CD14-positive monocyte (primary cell): ENCODE data around the gene GUCY2F. TPM values are rescaled to one million over a fixed set of nuclear protein-coding genes. Genes with fewer than 3 reads are reported as not detected.
A peak's percentile ranks its signal among the peaks of the same experiment; 100 is the strongest.

Source experiments
- DNase-seq, 3 donors: peaks; one replicate each; pipeline ENCODE4 v3.0.0-alpha.2; 2011 to 2022
- H2AFZ ChIP-seq: 2 replicates; pipeline ENCODE4 v1.6.0; 2012; ENCODE audit warnings: mild to moderate bottlenecking, low read depth, low read length, inconsistent platforms; ENCODE audit not compliant: insufficient read depth, poor library complexity, severe bottlenecking
- H3K27ac ChIP-seq, 2 donors: 1 replicate in 1 of 2; 2 replicates in 1 of 2; pipeline ENCODE4 v1.5.1; 2012 to 2013; ENCODE audit warnings: low read length in 2 of 2, control low read depth in 1 of 2, inconsistent platforms in 1 of 2, low read depth in 1 of 2, mild to moderate bottlenecking in 1 of 2
- H3K27me3 ChIP-seq, 2 donors: one replicate each; pipeline versions ENCODE4 v1.6.0 to v1.6.1; 2011 to 2013; ENCODE audit warnings: low read length in 2 of 2; ENCODE audit not compliant: control insufficient read depth in 2 of 2, insufficient read depth in 2 of 2
- H3K36me3 ChIP-seq, 2 donors: replicated peaks in 1 of 2; 1 replicate in 1 of 2; 2 replicates in 1 of 2; pipeline versions ENCODE4 v1.5.1 to v1.6.1; 2012 to 2013; ENCODE audit warnings: low read length in 2 of 2, control low read depth in 1 of 2, inconsistent platforms in 1 of 2, mild to moderate bottlenecking in 1 of 2; ENCODE audit not compliant: insufficient read depth in 2 of 2, control insufficient read depth in 1 of 2
- H3K4me1 ChIP-seq, 2 donors: 1 replicate in 1 of 2; 2 replicates in 1 of 2; pipeline versions ENCODE4 v1.5.1 to v1.6.1; 2012 to 2013; ENCODE audit warnings: low read length in 2 of 2, control low read depth in 1 of 2, inconsistent platforms in 1 of 2, mild to moderate bottlenecking in 1 of 2, moderate library complexity in 1 of 2; ENCODE audit not compliant: insufficient read depth in 2 of 2, control insufficient read depth in 1 of 2
- H3K4me2 ChIP-seq: replicated peaks from 2 replicates; pipeline ENCODE3; 2012; ENCODE audit warnings: low read length, moderate library complexity, mild to moderate bottlenecking; ENCODE audit not compliant: poor library complexity, severe bottlenecking; ENCODE audit errors: extremely low read depth
- H3K4me3 ChIP-seq, 3 experiments: fragments of 200-600 bp in 1 of 3; sonication (generic) in 1 of 3; replicated peaks in 1 of 3; 1 replicate in 2 of 3; 2 replicates in 1 of 3; pipeline ENCODE4 v1.5.1; 2011 to 2013; ENCODE audit warnings: low read length in 3 of 3, mild to moderate bottlenecking in 3 of 3, control low read depth in 2 of 3, low read depth in 2 of 3, inconsistent platforms in 1 of 3, moderate library complexity in 1 of 3
- H3K79me2 ChIP-seq: 2 replicates; pipeline ENCODE4 v1.6.0; 2012; ENCODE audit warnings: mild to moderate bottlenecking, control low read depth, inconsistent platforms, low read length, moderate library complexity; ENCODE audit not compliant: insufficient read depth
- H3K9ac ChIP-seq: 2 replicates; pipeline ENCODE4 v1.6.0; 2017; ENCODE audit warnings: low read length, mild to moderate bottlenecking; ENCODE audit not compliant: insufficient read depth, poor library complexity, severe bottlenecking
- H3K9me3 ChIP-seq, 2 donors: replicated peaks in 1 of 2; 1 replicate in 1 of 2; 2 replicates in 1 of 2; pipeline versions ENCODE4 v1.5.1 to v1.6.1; 2012 to 2013; ENCODE audit warnings: low read length in 2 of 2, control low read depth in 1 of 2; ENCODE audit not compliant: control insufficient read depth in 1 of 2, insufficient read depth in 1 of 2
- H4K20me1 ChIP-seq: 2 replicates; pipeline ENCODE4 v1.6.0; 2012; ENCODE audit warnings: mild to moderate bottlenecking, low read length, control low read depth, moderate library complexity; ENCODE audit not compliant: insufficient read depth
- H3K27ac Mint-ChIP-seq, 7 donors: one replicate each; pipeline ENCODE4 v1.8.0; 2020; ENCODE audit warnings: mild to moderate bottlenecking in 7 of 7, mixed read lengths in 7 of 7, moderate library complexity in 6 of 7, inconsistent platforms in 2 of 7
- H3K27me3 Mint-ChIP-seq, 3 donors: one replicate each; pipeline ENCODE4 v1.8.0; 2021 to 2022; ENCODE audit warnings: low read depth in 3 of 3, mild to moderate bottlenecking in 3 of 3, mixed read lengths in 3 of 3, moderate library complexity in 3 of 3, inconsistent platforms in 1 of 3
- H3K36me3 Mint-ChIP-seq, 2 donors: one replicate each; pipeline ENCODE4 v1.8.0; 2020; ENCODE audit warnings: mixed read lengths in 2 of 2, inconsistent platforms in 1 of 2, mild to moderate bottlenecking in 1 of 2
- H3K4me1 Mint-ChIP-seq: one replicate; pipeline ENCODE4 v1.8.0; 2020; ENCODE audit warnings: mild to moderate bottlenecking, mixed read lengths
- H3K4me3 Mint-ChIP-seq, 2 donors: one replicate each; pipeline ENCODE4 v1.8.0; 2020; ENCODE audit warnings: mild to moderate bottlenecking in 2 of 2, mixed read lengths in 2 of 2, moderate library complexity in 1 of 2
- H3K9me3 Mint-ChIP-seq, 7 donors: one replicate each; pipeline ENCODE4 v1.8.0; 2020 to 2022; ENCODE audit warnings: mixed read lengths in 7 of 7, mild to moderate bottlenecking in 6 of 7, moderate library complexity in 6 of 7, inconsistent platforms in 2 of 7
- CTCF ChIP-seq: fragments of 200-600 bp; IDR thresholded peaks from one replicate; pipeline ENCODE4 v1.8.0; 2022; ENCODE audit warnings: antibody characterized with exemption, mild to moderate bottlenecking
- WGBS: methylation state at CpG from one replicate; pipeline ENCODE4 v1.1.5; 2013; ENCODE audit warnings: missing lambda C conversion rate; ENCODE audit not compliant: insufficient coverage; 5-methylcytosine and 5-hydroxymethylcytosine counted together
- intact Hi-C, 2 donors: fragments of 100-400 bp; cut with micrococcal nuclease; formaldehyde crosslinking; loops; one replicate each; pipeline versions ENCODE4 v1.15.0 to v1.15.1; 2023
- polyA plus RNA-seq, 3 donors: library from polyadenylated mRNA; depleted of rRNA in 1 of 3; unstranded in 2 of 3; stranded (reverse) in 1 of 3; fragments of 300-500 nt in 2 of 3; fragments of >200 nt in 1 of 3; fragmentation: Illumina TruSeq in 2 of 3; gene quantifications; 1 replicate in 2 of 3; 2 replicates in 1 of 3; pipeline ENCODE4 v1.2.3, GENCODE V29; 2012 to 2021

The GUCY2F gene
- polyA plus RNA-seq, 3 donors, result not detected

- Histone ChIP-seq H3K79me2 (no peaks in the 10 kb centered on the region), H3K4me1 (peaks cover 6 to 15% of the 10 kb centered on the region in 2 donors), H3K4me2 (no peak overlapping the region), H3K27me3 (no peaks in the 10 kb centered on the region), H2AFZ (no peak overlapping the region), H3K9ac (no peak overlapping the region), H3K27ac (no peak overlapping the region), H4K20me1 (no peaks in the 10 kb centered on the region), H3K9me3 (no peaks in the 10 kb centered on the region), H3K4me3 (no peak overlapping the region), H3K36me3 (no peaks in the 10 kb centered on the region)
- peaks cover 17% of the 10 kb centered on the region for H3K4me1 Mint-ChIP-seq
- peaks cover 0 to 2% (median 0%) of the 10 kb centered on the region in 7 donors for H3K9me3 Mint-ChIP-seq
- intact Hi-C loops, result no loop called here
- peaks cover 0 to 1% (median 0%) of the 10 kb centered on the region in 3 donors for H3K27me3 Mint-ChIP-seq
- TF ChIP-seq CTCF, result no peak
- H3K4me3 Mint-ChIP-seq, result no peak overlapping the region
- DNase-seq, result peak; percentile 1 to 14 (median 1)
- no peak overlapping the region for H3K27ac Mint-ChIP-seq
- no peaks in the 10 kb centered on the region for H3K36me3 Mint-ChIP-seq
These were observed 41.4 kb downstream of the GUCY2F start for GRCh38 chrX:109440475-109440874.

GRCh38 chrX:109409181-109409580 is 72.7 kb downstream of the GUCY2F start:
- Mint-ChIP-seq H3K36me3 (no peaks in the 10 kb centered on the region), H3K27ac (no peak overlapping the region), H3K4me1 (no peaks in the 10 kb centered on the region), H3K4me3 (no peak overlapping the region), H3K9me3 (peaks cover 0 to 9% (median 5%) of the 10 kb centered on the region in 7 donors), H3K27me3 (peaks cover 4 to 7% (median 5%) of the 10 kb centered on the region in 3 donors)
- H3K27me3 ChIP-seq, result peaks cover 2 to 3% of the 10 kb centered on the region in 2 donors
- TF ChIP-seq CTCF, result no peak
- no peak overlapping the region for H3K4me3 ChIP-seq
- DNase-seq, result no peak
- no peak overlapping the region for H3K4me2 ChIP-seq
- no peaks in the 10 kb centered on the region for H3K79me2 ChIP-seq
- WGBS, result no CpG with 5 or more reads among the region's 2 CpGs
- H3K27ac ChIP-seq, result no peak overlapping the region
- intact Hi-C loops, result no loop called here
- H3K4me1 ChIP-seq, result no peaks in the 10 kb centered on the region
- H4K20me1 ChIP-seq, result no peaks in the 10 kb centered on the region
- no peaks in the 10 kb centered on the region for H3K36me3 ChIP-seq
- no peaks in the 10 kb centered on the region for H3K9me3 ChIP-seq
- H2AFZ ChIP-seq, result no peak overlapping the region
- H3K9ac ChIP-seq, result no peak overlapping the region
